T follicular helper cell (primary cell): ENCODE measurements around the gene PDIA3.
"Not testable (repeated sequence)": the region's sequence is repeated elsewhere in the genome, so short reads cannot be mapped to it uniquely, and the experiment has no call there.

ENCODE experiments used
- DNase-seq: peaks from one replicate; pipeline ENCODE4 v3.0.0-alpha.2; 2020; ENCODE audit warnings: low read depth

PDIA3 gene

GRCh38 chr15:43776718-43777266 lies 30.6 kb downstream of the PDIA3 start, which contains the start of gene ELL3:
Gene ELL3 (minus strand): TSS chr15:43776966. CDS start chr15:43776901, 65 bp downstream.
- peak; percentile 67 for DNase-seq

- DNase-seq, result peak; percentile 79
Observed at GRCh38 chr15:43777267-43777914, 31.2 kb downstream of the PDIA3 start.

GRCh38 chr15:43779016-43779415 lies 32.8 kb downstream of the PDIA3 start:
- no peak for DNase-seq

- no peak for DNase-seq
Observed at GRCh38 chr15:43789409-43789808, 43.2 kb downstream of the PDIA3 start.

- peak; percentile 99 for DNase-seq
Observed at GRCh38 chr15:43791993-43792760, 45.9 kb downstream of the PDIA3 start, which contains the start of gene SERF2. Gene SERF2 (plus strand): TSS chr15:43792320. CDS start chr15:43792377, 57 bp downstream.

GRCh38 chr15:43792761-43793476 lies 46.7 kb downstream of the PDIA3 start:
- DNase-seq, result no peak

- no peak for DNase-seq
Observed at GRCh38 chr15:43793647-43794046, 47.4 kb downstream of the PDIA3 start.

GRCh38 chr15:43794269-43795037 lies 48.2 kb downstream of the PDIA3 start:
- DNase-seq, result no peak

GRCh38 chr15:43795197-43795596 lies 49.0 kb downstream of the PDIA3 start:
- no peak for DNase-seq

- DNase-seq, result no peak
Observed at GRCh38 chr15:43795997-43796396, 49.8 kb downstream of the PDIA3 start.

- DNase-seq, result no peak
Observed at GRCh38 chr15:43796566-43796965, 50.3 kb downstream of the PDIA3 start.

- no peak for DNase-seq
Observed at GRCh38 chr15:43799209-43799944, 53.1 kb downstream of the PDIA3 start.

- DNase-seq, result no peak
Observed at GRCh38 chr15:43799945-43800285, 53.7 kb downstream of the PDIA3 start, which contains the start of gene SERINC4. Gene SERINC4 (minus strand): TSS chr15:43800220. CDS start chr15:43799986, 234 bp downstream.

- DNase-seq, result peak; percentile 86
Observed at GRCh38 chr15:43800286-43801141, 54.3 kb downstream of the PDIA3 start, which contains the start of gene HYPK. Gene HYPK (plus strand): TSS chr15:43800599. CDS start chr15:43800623, 24 bp downstream.

- not testable (repeated sequence) for DNase-seq
Observed at GRCh38 chr15:43802676-43803075, 56.4 kb downstream of the PDIA3 start.

- DNase-seq, result no peak
Observed at GRCh38 chr15:43808435-43808950, 62.3 kb downstream of the PDIA3 start.

- no peak for DNase-seq
Observed at GRCh38 chr15:43808960-43809678, 62.9 kb downstream of the PDIA3 start.

GRCh38 chr15:43815064-43815463 lies 68.8 kb downstream of the PDIA3 start:
- DNase-seq, result not testable (repeated sequence)

GRCh38 chr15:43821505-43821904 lies 75.3 kb downstream of the PDIA3 start:
- no peak for DNase-seq
